DMS79 (cell line): ENCODE data around the gene PGAM2.

Experiments used
- DNase-seq: peaks from one replicate; lab custom pipeline; 2025; lab: John Stamatoyannopoulos, UW

PGAM2 gene

GRCh38 chr7:44065431-44066110 lies at the start of gene PGAM2:
PGAM2 (minus strand) TSS chr7:44065567; CDS start chr7:44065529, 38 bp downstream.
- DNase-seq = no peak

GRCh38 chr7:44114586-44115310 lies 49.4 kb upstream of the PGAM2 start:
- no peak for DNase-seq

- no peak for DNase-seq
Observed at GRCh38 chr7:44113764-44114354, 48.5 kb upstream of the PGAM2 start.

GRCh38 chr7:44112997-44113763 lies 47.8 kb upstream of the PGAM2 start:
- no peak for DNase-seq

GRCh38 chr7:44112231-44112996 lies 47.0 kb upstream of the PGAM2 start:
- DNase-seq = no peak

GRCh38 chr7:44111761-44112160 lies 46.4 kb upstream of the PGAM2 start:
- DNase-seq = no peak

GRCh38 chr7:44110719-44111635 lies 45.6 kb upstream of the PGAM2 start:
- DNase-seq = no peak

GRCh38 chr7:44109991-44110390 lies 44.6 kb upstream of the PGAM2 start:
- no peak for DNase-seq

GRCh38 chr7:44108768-44109750 lies 43.7 kb upstream of the PGAM2 start:
- DNase-seq = no peak

- DNase-seq = no peak
Observed at GRCh38 chr7:44107961-44108767, 42.8 kb upstream of the PGAM2 start.

- no peak for DNase-seq
Observed at GRCh38 chr7:44107116-44107960, 42.0 kb upstream of the PGAM2 start.

GRCh38 chr7:44106311-44107065 lies 41.1 kb upstream of the PGAM2 start:
- no peak for DNase-seq

- DNase-seq = no peak
Observed at GRCh38 chr7:44105832-44106231, 40.5 kb upstream of the PGAM2 start.

GRCh38 chr7:44104860-44105771 lies 39.7 kb upstream of the PGAM2 start:
- DNase-seq = no peak

GRCh38 chr7:44103923-44104859 lies 38.8 kb upstream of the PGAM2 start, which contains the start of gene AEBP1:
AEBP1 (plus strand) TSS chr7:44104345; CDS start chr7:44104666, 321 bp downstream.
- peak; percentile 24 for DNase-seq
